Fibroblast of upper back skin (primary cell): ENCODE measurements around the gene HEATR5A.
A peak's percentile ranks its signal among the peaks of the same experiment; 100 is the strongest.
"Not testable (repeated sequence)": the region's sequence is repeated elsewhere in the genome, so short reads cannot be mapped to it uniquely, and the experiment has no call there.

Experiments
- DNase-seq: peaks from one replicate; pipeline ENCODE4 v3.0.0-alpha.2; 2013

The HEATR5A gene

GRCh38 chr14:31420319-31421111, at the start of gene HEATR5A:
TSS of gene HEATR5A (minus strand) at chr14:31420550. CDS start at chr14:31402975, 17,575 bp downstream.
- peak; percentile 95 for DNase-seq

DNA sequence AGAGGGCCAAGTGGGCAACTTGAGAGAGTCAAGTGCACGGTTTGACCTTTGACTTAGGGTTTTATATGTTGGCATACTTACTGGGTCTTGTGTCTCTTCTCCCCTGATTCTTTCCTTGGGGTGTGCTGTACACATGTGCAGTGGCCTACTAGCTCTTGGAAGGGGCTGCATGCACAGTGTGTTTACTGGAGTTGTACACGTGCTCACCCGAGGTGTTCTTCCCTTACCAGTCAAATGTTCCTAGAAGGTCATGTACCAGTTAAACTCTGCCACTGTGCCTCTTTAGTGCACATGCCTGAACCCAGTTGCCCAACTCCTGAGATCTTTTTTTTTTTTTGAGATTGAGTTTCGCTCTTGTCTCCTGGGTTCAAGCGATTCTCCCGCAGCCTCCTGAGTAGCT, 46.2 kb upstream of the HEATR5A start:
- DNase-seq: no peak

- DNase-seq: peak; percentile 66
These were observed 44.8 kb upstream of the HEATR5A start for GRCh38 chr14:31465111-31465510.

- not testable (repeated sequence) for DNase-seq
These were observed 42.1 kb upstream of the HEATR5A start for GRCh38 chr14:31462450-31462849.

DNA sequence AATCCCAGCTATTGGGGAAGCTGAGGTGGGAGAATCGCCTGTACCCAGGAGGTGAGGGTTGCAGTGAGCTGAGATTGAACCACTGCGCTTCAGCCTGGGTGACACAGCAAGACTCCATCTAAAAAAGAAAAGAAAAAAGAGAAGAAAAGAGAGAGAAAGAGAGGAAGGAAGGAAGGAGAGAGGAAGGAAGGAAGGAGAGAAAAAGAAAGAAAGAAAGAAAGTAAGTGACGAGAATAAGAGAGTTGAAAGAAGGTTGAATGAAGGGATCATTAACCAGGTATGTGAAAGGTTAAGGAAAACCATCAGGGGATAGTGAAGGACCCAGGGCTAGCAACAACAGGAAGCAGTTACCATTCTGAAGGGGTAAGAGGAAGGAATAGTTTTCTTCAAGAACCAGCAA, 41.2 kb upstream of the HEATR5A start:
- DNase-seq: no peak

- no peak for DNase-seq
These were observed 37.6 kb upstream of the HEATR5A start for GRCh38 chr14:31457665-31458659.

DNA sequence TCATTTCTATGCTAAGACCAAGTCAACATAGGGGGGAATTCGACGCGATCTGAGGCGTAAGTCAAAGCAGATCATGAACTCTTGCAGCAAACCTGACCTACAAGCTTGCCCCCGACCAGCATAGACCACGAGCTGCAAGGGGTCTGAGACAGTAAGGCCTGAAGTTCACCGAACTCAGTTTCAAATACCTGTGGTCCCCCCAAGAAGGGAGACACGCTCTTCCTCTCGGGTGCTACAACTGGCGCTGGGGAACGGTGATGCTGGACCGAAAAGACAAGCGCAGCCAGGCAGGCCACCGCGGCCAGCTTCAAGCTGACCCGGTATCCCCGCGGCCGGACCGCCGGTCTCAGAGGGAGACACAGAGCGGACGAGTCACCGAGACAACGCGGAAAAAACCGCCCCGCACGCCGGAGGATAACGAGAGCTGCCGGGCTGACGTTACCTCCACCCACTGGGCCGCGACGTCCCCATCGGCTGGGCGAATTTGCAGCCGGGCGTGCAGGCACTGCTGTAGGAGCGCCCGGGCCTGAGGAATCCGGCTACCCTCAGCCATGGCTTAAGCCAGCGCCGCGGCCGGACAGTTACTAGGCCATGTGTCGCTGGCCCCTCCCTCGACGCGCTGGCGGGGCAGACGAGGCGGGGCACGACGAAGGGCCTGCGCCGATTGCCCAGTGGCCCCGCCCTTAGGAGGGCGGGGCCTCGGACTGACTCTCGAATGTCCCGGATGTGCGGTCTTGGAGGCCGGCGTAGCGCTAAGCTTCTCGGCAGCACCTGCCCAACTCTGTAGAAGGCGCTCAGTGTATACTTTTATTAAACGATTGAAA, 36.7 kb upstream of the HEATR5A start, which contains the start of gene DTD2:
TSS of gene DTD2 (minus strand) at position 666 of the 824 bp plus-strand sequence. CDS start at position 553, 113 bp downstream.
- DNase-seq: peak; percentile 94

DNA sequence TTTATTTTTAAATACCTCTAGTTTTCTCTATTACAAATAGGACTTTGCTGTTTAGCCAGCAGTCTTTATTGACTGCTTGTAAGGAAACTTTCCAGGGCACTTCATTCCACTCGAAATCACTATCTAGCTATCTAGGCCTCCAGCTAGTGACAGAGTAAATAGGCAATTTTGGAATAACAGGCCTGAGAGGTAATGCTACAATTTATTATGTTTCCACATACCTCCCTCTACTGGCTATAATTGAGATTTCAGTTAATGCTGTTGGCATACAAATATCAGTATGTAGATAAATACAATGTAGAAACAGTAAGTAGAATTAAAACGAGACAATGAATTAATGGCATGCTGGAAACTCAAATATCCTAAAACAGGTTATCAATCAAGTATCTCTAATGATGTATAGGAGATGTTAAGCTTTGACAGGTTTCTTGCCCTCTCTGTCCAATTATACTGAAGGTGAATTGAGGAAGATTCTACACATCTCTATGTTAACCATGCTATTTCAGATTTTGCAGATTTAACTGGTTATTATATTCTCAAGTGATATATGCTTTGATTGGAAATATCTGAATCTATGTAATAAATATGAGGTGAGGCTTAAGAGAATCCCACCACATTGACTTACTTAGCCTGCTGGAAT, 29.7 kb upstream of the HEATR5A start:
- DNase-seq: peak; percentile 40

GRCh38 chr14:31449136-31449535, 28.8 kb upstream of the HEATR5A start:
- no peak for DNase-seq

DNA sequence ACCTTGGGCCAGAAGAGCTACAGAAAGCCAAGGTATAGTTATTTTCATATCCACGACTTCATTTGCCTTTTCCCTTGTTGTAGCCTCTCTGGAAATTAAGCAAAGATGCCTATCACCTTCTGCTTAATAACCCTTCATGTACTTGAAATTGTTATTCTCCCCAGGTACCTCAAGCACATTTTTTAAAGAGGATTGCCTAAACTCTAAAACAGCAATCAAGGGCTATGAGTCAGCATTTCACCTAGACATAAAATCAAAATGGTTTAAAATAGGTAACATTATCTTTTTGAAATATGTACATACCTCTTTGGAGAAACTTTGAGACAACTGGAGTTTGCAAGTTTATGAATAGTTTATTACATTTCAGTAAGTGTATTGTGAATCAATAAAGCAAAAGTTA, 25.4 kb upstream of the HEATR5A start:
- no peak for DNase-seq

DNA sequence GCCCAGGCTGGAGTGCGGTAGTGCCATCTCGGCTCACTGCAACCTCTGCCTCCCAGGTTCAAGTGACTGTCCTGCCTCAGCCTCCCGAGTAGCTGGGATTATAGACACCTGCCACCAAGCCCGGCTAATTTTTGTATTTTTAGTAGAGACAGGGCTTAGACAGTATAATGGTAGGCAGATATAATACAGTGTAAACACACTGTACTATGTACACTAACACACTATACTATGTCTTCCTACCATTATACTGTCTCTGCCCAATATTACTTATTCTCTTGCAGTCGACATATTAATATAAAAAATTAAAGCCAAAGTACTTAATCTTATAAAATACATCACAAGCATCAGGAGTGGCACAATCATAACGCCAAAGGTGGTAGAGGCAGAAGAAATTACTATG, 21.9 kb upstream of the HEATR5A start:
- no peak for DNase-seq

DNA sequence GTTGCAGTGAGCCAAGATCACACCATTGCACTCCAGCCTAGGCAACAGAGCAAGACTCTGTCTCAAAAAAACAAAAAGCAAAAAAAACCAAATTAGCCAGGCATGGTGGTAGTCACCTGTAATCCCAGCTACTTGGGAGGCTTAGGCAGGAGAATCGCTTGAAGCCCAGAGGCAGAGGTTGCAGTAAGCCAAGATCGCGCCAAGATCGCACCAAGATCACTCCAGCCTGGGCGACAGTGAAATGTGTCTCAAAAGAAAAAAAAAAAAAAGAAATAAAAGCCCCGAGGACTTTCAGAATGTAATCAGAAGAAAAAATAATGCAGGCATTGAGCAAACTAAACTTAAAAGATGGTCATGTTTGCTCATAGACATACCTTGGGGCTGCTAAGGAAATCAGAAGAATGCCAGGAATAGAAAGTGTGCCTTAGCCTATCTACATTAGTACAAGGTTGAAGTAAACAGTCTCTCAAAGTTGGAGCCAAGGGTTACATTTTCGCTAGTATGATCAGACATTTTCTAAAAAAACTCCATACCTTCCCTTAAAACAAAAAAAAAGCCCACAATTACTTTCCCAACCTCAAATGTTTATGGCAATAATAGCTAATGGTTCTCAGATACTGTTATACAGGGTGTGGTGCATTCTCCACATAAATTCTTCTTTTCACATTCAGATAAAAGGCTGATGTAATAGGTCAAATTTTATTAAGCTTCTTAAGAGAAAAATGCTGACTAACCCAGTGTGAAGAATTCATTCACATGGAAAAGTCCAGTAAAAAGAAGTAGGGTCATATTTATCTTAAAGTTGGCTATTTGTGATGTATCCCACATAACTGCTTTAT, 21.1 kb upstream of the HEATR5A start:
- peak; percentile 69 for DNase-seq

DNA sequence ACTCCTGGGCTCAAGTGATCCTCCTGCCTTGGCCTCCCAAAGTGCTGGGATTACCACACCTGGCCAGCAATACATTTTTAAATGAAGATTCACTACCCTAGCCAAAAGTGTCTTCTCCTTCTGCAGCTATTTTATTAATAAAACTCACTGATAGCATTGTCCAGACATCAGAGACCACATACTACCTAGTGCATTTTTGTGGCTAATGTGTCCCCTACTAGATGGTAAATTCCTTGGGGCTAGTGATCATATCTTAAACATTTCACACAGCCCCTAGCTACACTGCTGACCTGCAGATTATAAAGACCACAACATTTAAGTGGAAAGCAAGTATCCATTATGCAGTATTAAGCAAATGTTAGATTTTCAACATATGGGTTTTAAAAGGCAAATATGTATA, 19.9 kb upstream of the HEATR5A start:
- DNase-seq: peak; percentile 27

- no peak for DNase-seq
These were observed 19.2 kb upstream of the HEATR5A start for GRCh38 chr14:31439561-31439960.

DNA sequence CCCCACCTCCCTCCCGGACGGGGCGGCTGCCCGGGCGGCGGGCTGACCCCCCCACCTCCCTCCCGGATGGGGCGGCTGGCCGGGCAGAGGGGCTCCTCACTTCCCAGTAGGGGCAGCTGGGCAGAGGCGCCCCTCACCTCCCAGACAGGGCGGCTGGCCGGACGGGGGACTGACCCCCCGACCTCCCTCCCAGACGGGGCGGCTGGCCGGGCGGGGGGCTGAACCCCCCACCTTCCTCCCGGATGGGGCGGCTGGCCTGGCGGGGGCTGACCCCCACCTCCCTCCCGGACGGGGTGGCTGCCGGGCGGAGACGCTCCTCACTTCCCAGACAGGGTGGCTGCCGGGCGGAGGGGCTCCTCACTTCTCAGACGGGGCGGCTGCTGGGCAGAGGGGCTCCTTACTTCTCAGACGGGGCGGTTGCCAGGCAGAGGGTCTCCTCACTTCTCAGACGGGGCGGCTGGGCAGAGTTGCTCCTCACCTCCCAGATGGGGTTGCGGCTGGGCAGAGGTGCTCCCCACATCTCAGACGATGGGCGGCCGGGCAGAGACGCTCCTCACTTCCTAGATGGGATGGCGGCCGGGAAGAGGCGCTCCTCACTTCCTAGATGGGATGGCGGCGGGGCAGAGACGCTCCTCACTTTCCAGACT, 16.8 kb upstream of the HEATR5A start:
- not testable (repeated sequence) for DNase-seq

GRCh38 chr14:31435276-31435675, 14.9 kb upstream of the HEATR5A start:
- peak; percentile 79 for DNase-seq

DNA sequence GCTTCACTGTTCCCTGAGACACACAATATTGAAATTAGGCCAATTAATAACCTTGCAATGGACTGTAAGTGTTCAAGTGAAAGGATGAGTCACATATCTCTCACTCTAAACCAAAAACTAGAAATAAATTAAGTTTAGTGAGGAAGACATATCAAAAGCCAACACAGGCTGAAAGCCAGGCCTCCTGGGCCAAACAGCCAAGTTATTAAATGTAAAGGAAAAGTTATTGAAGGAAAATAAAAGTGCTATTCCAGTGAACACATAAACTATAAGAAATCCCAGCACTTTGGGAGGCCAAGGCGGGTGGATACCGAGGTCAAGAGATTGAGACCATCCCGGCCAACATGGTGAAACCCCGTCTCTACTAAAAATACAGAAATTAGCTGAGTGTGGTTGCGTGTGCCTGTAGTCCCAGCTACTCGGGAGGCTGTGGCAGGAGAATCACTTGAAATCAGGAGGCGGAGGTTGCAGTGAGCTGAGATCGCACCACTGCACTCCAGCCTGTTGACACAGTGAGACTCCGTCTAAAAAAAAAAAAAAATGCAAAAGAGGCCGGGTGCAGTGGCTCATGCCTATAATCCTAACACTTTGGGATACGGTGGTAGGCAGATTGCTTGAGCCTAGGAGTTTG, 10.4 kb upstream of the HEATR5A start:
- DNase-seq: no peak

- DNase-seq: no peak
These were observed 9.4 kb upstream of the HEATR5A start for GRCh38 chr14:31429791-31430190.

GRCh38 chr14:31428011-31428410, 7.7 kb upstream of the HEATR5A start:
- no peak for DNase-seq

- no peak for DNase-seq
These were observed 6.3 kb upstream of the HEATR5A start for GRCh38 chr14:31426663-31427062.
